Skin of body (tissue), 2 donors: ENCODE results near the gene LYL1. TPM values are rescaled to one million over a fixed set of nuclear protein-coding genes. Genes with fewer than 3 reads are reported as not detected.
A peak's percentile ranks its signal among the peaks of the same experiment; 100 is the strongest.

Source experiments
- DNase-seq: peaks from one replicate; lab custom pipeline; 2025; lab: John Stamatoyannopoulos, UW
- total RNA-seq: library from RNA; depleted of rRNA; stranded (reverse); fragments of >200 nt; gene quantifications from one replicate; pipeline ENCODE4 v1.2.3, GENCODE V29; 2014

Gene LYL1
- total RNA-seq, 1 donor from 2014 or later, result 8.1 TPM

DNA sequence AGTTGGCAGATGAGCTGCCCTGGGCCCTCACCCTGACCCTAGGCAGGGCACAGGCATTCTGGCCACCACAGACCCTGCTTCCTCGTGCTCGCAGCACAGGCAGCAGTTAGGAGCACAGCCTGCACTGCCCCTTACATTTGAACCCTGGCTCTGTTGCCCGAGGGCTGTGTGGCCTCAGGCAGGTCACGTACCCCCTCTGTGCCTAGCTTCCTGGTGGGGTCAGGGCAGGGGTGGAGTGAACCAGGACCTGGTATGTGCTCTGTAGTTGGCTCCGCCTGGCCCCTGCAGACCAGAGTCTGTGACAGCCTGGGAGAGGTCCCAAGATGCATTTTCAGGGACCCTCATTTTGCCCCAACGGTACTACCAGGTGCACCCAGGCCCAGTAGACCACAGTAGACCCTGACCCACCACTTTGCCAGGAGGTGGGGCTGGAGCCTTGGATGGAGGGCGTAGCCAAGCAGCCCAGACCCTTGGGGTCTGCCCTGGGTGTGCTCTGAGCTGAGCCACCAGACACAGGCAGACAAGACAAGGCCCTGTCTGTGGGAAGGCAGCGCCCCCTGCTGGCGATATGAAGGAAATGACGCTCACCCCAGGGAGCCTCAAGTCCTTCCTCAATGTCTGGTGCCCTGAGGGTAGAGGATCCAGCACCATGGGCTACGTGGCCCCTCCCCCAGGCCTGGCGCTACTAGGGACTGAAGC lies 9.1 kb downstream of the LYL1 start:
- DNase-seq, result peak; percentile 72

GRCh38 chr19:13092606-13093235 lies 9.9 kb downstream of the LYL1 start:
- no peak for DNase-seq

- DNase-seq, result no peak
Measured at GRCh38 chr19:13092158-13092543, 10.5 kb downstream of the LYL1 start.

GRCh38 chr19:13091400-13092157 lies 11.1 kb downstream of the LYL1 start:
- DNase-seq, result peak; percentile 90

- no peak for DNase-seq
Measured at GRCh38 chr19:13090511-13091231, 12.0 kb downstream of the LYL1 start.

- DNase-seq, result no peak
Measured at GRCh38 chr19:13089857-13090507, 12.7 kb downstream of the LYL1 start.

GRCh38 chr19:13089139-13089856 lies 13.4 kb downstream of the LYL1 start:
- no peak for DNase-seq

DNA sequence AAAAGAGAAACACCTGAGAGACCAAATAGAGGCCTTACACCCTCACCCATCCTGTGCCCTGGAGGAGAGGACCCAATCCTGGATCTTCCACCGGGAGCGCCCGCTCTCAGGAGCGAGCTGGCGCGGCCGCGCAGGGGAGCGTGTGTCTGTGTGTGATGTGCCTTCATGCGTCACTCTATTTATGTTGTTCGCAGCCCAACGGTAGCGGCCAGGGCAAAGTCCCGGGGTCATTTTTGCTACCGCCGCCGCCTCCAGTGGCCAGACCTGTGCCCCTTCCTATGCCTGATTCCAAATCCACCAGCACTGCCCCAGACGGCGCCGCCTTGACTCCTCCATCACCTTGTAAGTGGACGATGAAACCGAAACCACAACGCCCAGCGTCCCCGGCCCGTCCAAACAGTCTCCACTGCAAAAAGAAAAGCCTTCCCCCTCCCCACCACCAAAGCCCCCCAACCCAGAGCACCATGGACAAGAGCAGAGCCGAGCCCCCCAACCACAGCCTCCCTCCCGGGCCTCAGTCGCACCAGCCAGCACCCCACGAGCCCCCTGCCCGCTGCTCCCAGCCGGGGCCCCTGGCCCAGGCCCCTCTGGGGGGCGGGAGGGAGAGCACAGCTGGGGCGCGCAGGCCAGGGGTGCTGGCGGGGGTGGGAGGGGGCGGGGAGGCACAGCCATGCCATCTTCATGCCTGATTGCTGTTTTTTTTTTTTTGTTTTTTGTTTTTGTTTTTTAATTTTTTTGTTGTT lies 14.7 kb downstream of the LYL1 start:
- DNase-seq, result no peak

DNA sequence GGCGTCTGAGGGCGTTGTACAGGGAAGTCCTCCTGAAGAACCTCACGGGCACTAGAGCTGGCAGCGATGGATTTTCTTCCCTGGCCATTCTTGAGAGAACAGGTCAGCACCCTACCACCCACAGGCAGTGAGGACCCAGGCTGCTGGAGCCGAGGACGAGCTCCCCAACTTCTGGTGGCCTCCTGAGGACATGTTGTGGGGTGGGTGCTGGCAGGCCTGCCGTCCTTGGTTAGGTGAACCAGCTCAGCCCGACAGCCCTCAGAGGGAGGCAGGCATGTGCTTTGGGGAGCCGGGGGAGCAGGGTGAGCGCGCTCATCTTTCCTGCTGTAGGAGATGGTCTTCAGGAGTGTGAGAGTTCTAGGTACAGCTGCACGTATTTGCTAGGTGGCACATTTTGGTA lies 15.4 kb downstream of the LYL1 start:
- no peak for DNase-seq

DNA sequence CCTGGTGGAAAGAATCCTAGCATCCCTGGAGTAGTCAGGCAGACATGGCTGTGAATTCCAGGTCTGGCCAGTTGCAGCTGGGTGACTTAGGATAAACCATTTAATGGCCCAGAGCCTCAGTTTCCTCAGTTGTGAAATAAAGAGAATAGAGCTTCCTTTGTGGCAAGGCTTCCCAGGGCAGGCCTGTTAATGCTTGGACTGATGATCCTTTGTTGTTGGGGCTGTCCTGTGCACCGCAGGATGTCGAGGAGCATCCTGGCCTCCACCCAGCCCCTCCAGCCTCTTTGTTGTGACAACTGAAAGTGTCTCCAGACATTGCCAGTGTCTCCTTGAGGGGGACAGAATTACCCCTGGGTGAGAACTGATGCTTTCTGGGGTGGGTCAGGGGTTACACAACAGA lies 16.3 kb downstream of the LYL1 start:
- DNase-seq, result no peak

GRCh38 chr19:13085666-13086065 lies 17.0 kb downstream of the LYL1 start:
- DNase-seq, result no peak

- no peak for DNase-seq
Measured at GRCh38 chr19:13083627-13084026, 19.0 kb downstream of the LYL1 start.

- no peak for DNase-seq
Measured at GRCh38 chr19:13083008-13083404, 19.7 kb downstream of the LYL1 start.

GRCh38 chr19:13082192-13083007 lies 20.3 kb downstream of the LYL1 start:
- no peak for DNase-seq

DNA sequence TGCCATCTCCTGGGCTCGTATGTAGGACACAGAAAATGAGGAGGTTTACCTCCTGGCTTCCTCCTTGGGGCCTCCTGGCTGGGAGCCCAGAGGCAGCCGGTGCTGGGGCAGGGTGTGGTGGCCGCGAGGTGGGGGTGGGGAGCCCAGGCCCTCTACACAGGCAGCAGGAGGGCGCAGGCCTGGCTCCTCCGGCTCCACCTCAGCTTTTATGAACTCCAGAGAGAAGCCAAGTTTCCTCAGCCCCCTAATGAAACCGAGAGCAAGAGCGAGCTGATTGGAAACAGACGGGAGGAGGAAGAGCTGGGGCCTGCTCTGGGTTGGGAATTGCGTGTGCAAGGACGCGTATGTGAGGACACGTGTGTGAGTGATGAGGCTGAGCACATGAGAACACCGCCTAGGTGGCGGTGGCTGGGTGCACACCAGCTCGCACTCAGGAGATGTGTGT lies 23.1 kb downstream of the LYL1 start:
- DNase-seq, result peak; percentile 90

DNA sequence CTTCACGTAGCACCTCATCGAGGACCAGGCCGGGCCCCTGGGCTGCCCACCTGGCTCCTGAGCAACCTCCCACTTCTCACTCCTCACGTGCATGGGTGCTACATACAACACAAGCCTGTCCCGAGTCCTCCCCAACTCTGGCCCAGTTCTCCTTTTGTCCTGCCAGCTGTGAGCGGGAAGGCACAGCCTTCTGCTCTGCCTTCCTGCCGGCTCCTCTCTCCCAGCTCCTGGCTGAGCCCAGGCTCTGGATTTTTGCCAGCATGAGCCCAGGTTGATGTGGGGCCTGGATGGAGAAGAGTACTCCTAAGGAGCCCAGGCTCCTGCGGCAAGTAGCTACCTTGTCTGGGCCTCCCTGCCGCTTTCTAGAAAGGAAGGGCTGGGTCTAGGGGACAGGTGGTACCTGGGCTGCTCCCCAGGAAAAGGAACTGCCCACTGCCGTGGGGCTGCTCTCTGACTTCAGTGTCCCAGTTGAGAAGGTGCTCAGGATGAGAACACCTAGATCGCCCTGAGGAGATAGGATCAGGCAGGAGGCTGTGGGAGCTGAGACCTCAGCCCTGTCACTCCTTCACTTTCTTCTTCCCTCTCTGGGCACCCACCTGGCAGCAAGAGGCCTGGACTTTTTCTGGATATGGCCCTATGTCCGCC lies 23.6 kb downstream of the LYL1 start:
- no peak for DNase-seq

- no peak for DNase-seq
Measured at GRCh38 chr19:13078381-13078780, 24.3 kb downstream of the LYL1 start.

GRCh38 chr19:13077240-13077639 lies 25.4 kb downstream of the LYL1 start:
- DNase-seq, result peak; percentile 16

- DNase-seq, result no peak
Measured at GRCh38 chr19:13076787-13077186, 25.9 kb downstream of the LYL1 start.
